Measurements from ENCODE around the gene MTERF4.
"Not testable (repeated sequence)": the region's sequence is repeated elsewhere in the genome, so short reads cannot be mapped to it uniquely, and the experiment has no call there.

The MTERF4 gene

DNA sequence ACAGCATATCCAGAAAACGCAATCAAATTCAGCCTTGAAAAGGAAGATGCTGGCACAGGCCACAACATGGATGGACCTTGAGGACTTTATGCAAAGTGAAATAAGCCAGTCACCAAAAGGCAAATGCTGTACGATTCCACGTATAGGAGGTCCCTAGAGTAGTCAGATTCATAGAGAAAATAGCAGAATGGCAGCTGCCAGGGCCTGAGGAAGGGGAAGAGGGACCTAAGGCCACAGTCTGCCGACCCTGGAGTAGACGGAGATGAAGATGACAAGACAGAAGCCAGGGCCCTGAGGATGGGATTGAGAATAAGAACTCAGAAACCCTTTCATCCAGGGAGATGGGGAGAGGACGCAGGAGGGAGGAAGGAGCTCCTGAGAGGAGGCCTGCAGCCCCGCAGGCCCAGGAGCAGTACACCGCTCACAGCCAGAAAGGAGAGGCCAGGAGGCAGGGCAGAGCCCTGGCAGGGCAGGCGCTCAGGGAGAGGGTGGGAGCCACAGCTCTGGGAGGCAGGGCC, 8.1 kb upstream of the MTERF4 start:
- no peak for DNase-seq

DNA sequence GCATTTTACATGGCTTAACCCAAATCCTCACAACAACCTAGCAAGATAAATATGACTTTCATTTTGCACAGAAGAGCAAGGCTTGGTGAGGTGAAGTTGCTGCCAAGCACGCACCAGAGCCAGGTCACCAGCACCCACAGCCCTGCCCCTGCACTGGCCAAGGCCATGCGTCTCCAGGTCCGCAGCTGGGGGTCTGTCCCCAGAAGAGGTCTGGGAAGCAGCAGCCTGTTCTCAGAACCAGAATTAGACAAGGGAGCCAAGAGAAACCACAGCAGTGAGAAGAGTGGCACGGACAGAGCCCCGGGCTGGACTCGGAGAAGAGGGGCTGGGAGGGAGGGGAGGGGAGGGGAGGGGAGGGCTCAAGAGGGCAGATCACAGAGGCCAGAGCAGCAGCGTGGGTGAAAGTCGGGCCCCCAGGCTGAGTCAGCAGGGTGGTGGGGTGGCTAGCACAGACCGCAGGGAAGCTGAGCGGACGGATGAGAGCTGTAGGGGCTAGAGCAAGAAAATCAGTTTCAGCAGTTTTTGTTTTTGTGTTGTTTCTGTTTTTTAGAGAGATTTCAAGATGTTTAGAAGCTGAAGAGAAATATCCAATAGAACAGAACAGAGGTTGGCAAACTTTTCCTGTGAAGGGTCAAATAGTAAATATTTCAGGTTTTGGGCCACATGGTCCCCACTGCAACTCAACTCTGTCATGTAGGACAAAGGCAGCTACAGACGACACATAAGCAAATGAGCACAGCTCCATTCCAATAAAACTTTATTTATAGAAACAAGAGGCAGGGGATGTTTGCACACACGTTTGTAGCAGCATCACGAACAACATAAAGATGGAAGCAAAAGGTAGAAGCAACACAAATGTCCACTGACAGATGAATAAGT, 7.4 kb upstream of the MTERF4 start:
- DNase-seq = no peak

DNA sequence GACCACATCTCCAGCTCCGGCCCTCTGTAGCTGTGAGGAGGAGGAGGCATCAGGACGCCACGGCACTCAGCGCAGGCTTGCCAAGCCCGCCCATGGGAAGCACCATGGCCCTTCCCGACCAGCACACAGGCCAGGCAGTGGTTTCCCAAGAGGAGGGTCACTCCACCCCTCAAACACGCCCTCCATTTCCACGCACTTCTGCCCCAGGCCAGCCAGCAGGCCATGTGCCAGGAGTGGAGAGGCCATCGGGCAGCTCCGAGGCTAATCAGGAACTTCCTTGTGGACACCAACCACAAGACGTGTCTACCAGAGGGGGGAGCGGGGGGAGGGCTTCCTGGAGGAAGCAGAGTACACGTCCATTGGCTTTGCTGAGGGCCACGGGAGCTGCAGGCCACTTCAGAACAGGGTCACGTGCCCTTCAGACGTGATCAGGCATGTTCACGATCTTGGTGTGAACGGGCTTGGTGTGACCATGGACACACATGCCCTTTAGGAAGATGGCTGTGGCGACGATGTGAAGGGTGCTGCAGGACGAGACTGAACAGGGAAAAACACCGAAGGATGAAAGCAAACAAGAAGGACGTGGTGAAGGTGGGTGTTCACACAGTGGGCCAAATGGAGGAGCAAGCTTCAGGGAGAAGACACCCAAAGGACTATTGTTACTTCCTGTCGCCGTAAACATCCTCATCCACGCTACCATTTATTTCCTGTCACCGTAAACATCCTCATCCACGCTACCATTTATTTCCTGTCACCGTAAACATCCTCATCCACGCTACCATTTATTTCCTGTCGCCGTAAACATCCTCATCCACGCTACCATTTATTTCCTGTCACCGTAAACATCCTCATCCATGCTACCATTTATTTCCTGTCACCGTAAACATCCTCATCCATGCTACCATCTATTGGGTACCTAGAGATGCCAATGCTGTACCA, 6.5 kb upstream of the MTERF4 start:
- DNase-seq = no peak

DNA sequence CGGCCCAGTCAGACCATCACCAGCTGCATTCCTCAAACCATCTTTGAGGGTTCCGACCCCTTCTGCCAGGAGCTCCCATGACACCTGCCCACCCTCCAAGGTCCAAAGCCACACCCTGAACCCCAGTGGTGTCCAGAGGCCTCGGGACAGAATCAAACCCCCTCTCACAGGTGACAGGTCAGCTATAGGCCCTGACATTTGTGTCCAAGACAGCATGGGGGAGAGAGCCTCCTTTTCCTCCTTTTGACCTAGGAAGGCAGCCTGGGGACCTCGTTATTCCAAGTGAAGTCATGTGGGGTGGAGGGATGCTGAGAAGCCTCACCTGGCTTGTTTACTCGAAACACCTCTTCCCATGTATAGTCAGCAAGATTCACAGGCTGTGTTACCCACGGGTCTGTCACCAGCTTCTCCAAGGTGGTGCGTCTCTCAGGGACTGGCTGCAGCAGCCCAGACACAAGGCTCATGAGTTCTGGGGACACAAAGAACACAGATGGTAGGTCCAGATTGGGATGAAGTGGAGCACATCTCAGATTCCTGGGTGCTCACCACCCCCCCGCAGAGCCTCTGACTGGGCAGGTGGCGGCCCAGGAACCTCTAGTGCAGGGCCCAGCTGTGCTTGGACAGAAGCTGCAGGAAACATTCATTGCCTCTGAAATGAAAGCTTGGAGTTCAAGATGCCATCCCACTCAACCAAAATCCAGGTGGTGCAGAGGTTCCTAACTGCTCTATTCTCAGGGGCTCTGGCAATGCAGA, 5.1 kb upstream of the MTERF4 start:
- no peak for DNase-seq

DNA sequence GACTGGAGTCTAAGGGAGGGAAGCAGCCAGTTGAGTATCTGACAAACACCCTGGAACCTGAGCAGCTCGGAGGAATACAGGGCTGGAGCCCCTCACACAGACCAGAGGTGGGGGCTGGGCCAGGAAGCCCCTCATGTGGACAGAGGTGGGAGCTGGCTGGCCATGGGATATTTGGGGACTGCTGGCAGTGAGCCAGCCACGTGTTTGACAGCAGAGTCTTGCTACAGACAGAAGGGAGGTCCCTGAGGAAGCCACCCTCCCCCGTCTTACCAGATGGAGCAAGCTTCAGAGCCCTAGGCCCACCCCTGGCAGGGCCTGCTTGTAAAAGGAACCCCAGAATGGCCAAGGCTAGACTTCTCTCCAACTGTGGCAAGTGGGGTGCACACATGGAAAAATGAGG, 3.6 kb upstream of the MTERF4 start:
- no peak for DNase-seq

DNA sequence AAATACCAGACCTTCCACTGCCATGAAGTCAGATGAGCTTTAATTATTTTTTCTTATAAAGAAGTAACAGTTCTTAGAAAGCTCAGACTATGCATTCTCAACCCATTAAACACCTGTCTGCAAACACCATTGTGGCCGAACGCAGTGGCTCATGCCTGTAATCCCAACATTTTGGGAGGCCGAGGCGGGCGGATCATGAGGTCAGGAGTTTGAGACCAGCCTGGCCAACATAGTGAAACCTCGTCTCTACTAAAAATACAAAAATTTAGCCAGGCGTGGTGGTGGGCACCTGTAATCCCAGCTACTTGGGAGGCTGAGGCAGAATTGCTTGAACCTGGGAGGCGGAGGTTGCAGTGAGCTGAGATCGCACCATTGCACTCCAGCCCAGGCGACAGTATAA, 2.5 kb upstream of the MTERF4 start:
- not testable (repeated sequence) for DNase-seq

DNA sequence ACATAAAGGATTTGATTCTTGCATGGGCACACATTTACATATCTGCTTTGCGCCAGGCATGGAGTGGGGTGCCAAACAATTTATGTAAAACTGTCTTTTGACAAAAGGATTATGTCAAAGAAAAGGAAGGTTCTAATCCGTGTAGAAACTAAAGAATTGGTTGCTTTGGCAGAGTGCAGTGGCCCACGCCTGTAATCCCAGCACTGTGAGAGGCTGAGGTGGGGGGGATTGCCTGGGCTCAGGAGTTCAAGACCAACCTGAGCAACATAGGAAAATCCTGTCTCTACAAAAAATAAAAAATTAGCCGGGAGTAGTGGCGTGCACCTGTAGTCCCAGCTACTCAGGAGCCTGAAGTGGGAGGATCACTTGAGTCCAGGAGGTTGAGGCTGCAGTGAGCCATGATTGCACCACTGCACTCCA, 1.1 kb upstream of the MTERF4 start:
- no peak for DNase-seq

DNA sequence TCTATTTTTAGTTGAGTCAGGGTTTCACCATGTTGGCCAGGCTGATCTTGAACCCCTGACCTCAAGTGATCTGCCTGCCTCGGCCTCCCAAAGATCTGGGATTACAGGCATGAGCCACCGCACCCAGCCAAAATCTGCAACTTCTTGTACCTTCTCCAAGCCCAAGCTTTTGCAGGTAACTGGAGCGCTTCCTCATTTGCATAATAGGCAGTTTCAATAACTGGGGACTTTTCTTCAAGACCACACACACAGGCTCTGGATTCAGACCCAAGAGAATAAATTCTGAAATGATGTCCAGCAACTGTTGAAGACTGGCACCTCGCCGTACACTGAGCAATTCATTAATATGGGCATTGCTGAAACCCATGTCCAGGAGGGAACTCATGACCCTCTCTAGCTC, 2.8 kb downstream of the MTERF4 start:
- DNase-seq = no peak

DNA sequence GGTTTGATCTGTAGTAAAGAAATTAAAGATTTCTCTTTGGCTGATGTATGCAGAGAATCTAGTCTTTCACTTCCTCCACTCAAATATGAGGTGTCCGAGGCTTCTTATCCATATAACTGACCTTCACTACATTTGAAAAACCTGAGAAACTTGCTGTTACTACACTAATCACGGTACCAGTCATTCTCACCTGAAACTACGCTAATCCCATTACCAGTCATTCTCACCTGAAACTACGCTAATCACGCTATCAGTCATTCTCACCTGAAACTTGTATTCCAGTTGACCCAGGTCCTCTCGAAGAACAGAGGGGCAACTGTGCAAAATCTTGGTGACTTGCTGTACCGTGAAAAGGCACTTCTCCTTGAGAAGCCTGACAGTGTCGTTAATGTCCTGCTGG, 5.1 kb downstream of the MTERF4 start:
- DNase-seq = no peak

DNA sequence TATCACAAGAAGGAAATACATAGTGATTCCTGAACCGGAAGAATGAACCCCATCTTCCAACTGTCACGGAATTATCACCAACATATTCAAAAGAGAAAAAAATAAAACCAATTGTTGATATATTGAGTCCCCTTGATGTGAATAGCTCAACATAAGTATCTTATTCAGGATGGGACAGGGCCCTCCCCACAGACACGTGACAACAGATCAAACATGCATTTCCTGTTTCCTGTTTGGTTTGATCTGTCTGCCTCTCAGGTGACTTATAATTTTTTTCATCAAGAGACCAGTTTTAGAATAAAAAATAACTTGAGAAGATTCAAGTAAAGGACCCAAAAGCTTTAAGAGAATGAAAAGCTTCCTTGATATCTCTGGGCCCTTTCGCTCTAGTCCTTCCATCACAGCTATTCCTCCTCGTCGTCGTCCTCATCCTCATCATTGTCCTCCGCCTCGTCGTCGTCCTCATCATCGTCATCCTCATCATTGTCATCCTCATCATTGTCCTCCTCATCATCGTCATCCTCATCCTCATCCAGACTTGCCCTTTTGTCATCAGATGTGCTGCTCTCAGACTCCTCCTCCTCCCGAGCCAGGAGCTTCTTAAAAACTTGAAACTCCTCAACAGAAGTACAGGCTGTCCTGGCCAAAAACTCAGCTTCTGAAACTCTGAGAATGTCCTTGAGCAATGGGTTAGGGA, 6.3 kb downstream of the MTERF4 start:
- no peak for DNase-seq

DNA sequence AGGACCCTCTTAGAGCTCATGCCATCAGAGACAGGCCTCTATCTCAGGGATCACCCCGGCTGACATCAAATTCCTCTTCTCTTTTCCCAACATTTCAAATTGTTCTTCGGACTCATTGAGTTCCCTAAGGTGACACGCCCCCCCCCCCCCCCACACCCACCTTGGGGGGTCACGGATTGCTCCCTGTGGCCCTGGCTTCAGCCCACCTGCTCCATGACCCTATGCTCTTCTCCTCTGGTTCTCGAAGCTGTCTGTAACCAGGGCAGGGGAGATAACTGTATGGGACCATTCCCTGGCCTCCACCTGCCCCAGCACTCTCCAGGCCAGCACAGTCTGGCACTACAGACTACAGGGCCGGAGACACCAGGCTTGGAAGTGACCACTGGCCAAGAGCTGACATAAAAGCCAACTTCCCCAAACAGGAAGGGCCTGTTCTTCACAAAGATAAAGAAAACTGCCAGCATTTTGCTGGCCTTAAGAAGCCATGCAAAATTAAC, 7.1 kb downstream of the MTERF4 start:
- DNase-seq = no peak

DNA sequence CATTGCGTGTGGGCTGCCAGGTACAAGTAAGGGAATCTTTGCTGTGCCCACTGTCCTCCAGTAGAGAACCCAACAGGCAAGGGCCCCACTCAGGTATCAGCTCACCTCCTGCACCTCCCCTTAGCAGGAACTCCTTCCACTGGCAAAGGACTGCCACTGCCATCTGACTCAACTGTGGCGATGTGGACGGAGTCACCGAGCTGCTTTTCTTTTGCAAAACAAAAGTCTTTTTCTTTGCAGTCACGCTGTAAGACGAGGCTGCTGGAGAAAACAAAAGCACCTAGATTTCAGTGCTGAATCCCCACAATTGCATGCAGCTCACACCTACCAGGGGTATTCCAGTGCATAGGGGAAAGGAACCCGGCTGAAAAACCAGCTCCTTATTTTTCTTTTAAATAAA, 7.9 kb downstream of the MTERF4 start:
- no peak for DNase-seq

DNA sequence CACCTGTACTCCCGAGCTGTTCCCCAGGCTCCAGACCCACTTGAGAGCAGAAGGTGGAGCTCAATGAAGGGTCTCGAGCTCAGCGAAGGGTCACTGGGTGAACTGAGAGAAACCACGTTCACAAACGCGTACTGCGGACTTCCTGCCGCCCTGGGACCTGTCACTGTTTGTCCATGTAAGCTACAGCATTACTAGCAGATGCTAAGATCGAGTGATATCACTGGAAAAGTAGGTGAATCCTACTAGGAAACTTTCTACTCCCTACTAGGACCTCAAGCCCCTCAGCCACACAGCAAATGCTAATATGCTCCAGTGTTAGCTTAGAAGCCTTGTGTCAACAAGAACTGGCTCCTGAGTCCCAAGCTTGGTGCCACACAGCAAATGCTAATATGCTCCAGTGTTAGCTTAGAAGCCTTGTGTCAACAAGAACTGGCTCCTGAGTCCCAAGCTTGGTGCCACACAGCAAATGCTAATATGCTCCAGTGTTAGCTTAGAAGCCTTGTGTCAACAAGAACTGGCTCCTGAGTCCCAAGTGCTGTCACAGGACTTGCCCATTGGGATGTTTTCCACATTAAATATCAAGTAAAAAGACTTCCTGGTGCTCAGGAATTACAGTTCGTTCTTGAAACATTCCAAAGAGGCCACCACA, 8.8 kb downstream of the MTERF4 start:
- not testable (repeated sequence) for DNase-seq

DNA sequence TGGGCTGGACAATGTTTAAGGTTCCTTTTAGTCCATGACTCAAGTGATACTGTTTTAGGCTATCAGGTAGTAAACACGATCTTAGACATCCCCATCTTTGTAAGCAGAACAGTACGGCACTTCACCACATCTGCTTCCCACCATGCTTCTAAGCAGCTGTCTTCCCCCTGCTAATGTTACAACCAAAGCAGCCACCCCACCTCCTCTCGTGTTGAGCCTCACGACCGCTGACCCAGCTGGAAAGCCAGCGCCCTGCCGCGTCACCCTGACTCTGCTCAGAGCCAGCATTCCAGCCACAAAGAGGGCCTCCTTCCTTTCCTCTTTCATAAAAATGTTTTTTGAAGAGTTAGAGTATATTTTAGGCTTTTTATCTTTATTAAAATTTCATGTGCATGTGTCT, 9.4 kb downstream of the MTERF4 start:
- no peak for DNase-seq

DNA sequence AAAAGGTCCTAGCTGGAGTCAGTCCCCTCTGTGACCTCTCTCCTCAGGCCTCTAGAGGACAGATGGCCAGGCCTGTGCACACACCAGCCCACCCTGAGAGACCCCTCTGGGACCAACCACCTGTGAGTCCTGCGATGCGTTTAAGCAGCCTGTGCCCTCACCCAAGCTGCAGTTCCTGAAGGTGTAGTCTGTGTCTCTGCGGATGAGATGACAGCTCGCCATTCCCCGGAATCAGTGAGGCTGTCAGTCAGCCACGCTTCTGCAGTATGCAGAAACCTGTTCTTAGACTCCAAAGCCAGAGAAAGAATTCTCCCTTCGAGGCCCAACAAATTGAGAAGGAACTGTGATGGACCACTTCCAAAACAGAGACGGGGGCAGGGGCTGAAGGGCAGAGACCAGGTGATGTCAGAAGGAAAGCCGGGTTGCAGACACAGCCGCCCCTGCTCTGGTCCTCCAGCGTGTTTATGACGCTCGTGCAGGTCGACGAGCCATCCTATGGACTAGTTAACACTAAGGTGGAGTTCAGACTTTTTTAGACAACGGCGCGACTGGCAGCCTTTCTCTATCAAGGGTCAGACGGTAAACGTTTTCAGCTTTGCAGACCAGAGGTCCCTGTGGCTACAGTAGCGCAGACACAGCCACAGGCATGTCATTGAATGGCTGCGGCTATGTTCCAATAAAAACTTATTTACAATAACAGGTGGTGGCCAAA, 10.2 kb downstream of the MTERF4 start:
- no peak for DNase-seq

DNA sequence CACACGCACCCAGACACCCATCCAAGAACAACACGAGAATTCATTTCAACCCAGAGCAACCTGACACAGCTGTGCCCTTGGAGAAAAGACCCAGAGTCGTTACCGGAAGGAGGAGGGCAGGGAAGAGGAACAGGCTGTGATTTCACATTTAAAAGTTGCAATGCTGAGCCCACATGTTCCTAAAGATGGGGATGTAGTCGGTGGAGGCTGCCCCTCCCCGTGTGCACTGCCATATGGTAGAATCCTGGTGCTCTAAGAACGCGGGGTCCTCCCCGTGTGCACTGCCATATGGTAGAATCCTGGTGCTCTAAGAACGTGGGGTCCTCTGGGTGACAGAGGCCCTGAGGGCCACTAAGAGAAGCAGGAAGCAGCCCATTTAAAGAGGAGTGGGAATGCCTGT, 10.9 kb downstream of the MTERF4 start:
- no peak for DNase-seq

DNA sequence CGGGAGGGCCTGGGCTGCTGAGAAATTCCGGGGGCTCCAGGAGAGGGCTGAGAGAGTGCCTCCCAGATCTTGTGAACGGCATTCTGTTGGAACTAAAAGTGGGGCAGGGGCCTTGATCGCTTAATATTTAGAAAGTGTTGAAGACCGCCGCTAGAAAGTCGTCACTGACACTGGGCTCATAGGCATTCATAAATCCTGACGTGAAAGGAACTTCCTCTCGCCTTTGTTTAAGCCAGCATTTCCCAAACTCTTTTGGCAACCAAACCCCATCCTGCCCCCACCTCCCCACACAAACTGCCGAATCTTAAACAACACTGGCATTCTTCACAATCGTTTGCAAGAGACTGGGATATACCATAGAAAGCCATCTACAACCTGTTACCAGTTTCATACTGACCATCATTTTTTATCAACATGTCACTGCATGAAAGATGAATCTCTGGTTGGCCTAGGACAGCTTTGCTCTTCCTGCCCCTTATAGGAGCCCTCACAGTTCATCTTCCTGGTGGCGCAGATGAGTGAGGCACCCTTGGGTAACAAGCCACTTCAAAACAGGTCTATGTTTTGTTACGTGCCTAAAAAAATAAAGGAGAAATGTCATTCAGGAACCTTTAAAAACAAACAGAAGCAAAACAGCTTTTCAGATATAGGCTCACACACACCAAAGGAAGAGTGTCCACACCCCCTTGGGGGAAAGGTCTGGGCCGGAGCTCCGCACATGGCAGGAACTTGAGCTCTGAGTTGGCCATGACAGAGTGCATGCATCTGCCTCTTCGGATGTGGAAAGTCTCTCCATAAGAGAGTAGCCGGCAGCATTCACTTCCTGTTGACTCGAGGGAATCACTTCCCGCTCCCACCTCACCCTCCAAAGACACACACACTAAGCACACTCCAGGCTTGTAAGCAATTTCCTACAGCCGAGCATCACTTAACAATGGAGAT, 13.0 kb downstream of the MTERF4 start:
- DNase-seq = no peak

DNA sequence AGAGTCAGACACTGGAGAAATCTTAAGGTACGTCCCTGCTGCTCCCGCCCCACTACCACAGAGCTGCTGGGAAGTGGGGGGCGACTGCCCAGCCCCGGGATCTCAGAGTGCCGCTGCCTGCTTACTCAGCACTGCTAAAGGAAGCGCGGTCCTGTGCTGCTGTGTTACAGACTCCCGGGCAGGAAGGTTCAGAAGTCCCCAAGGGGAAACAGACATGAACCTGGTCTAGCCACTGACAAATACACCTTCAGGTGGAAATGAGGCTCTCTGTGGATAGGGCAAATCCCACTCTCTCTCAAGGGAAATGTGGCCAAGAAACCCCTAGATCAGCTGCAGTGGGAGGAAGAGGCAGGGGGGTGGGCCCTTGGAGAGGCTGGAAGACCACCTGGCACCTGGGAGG, 13.7 kb downstream of the MTERF4 start:
- no peak for DNase-seq

DNA sequence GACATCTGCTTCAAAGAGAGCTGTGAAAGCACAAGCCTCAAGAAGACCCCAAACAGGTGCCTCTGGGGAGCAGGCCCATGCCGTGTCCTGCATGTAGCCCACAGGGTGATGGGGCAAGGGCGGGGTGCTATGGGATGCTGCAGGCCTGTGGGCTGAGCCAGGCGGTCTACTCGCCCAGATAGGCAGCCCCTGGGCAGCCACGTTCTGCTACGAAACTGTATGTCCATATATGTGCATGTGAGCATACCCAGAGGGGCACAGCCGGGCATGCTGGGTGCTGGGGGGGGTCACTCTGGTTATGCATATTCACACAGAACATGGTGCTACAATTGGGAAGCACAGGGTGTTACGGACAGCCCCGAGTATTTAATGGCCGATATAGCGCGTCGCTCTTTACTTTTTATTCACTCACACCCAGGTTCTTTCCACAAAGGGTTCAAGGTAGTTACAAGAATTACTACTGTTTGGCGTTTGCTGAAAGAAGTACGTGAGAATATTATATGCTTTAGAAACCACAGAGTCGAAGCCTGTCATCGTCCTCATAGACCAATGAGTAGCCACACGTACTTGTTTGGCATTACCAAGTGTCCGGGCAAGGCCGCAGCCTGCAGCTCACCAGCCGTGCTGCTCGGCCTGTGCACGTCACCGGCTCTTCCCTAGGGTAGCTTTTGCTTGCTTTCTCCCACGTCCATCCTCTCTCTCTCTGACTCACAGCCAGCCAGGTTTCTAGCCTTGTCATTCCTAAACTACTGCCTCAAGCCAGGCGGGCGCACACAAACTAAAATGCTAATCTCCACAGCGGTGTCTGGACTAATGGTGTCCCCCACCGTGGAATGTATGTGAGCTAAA, 14.4 kb downstream of the MTERF4 start:
- no peak for DNase-seq
